ENCODE data around the gene ABHD17B. TPM values are rescaled to one million over a fixed set of nuclear protein-coding genes. Genes with fewer than 3 reads are reported as not detected.
A peak's percentile ranks its signal among the peaks of the same experiment; 100 is the strongest.
"Not testable (repeated sequence)": the region's sequence is repeated elsewhere in the genome, so short reads cannot be mapped to it uniquely, and the experiment has no call there.

The ABHD17B gene
- total RNA-seq, 2 donors from 2014 or later: 9.4 to 10.9 TPM

DNA sequence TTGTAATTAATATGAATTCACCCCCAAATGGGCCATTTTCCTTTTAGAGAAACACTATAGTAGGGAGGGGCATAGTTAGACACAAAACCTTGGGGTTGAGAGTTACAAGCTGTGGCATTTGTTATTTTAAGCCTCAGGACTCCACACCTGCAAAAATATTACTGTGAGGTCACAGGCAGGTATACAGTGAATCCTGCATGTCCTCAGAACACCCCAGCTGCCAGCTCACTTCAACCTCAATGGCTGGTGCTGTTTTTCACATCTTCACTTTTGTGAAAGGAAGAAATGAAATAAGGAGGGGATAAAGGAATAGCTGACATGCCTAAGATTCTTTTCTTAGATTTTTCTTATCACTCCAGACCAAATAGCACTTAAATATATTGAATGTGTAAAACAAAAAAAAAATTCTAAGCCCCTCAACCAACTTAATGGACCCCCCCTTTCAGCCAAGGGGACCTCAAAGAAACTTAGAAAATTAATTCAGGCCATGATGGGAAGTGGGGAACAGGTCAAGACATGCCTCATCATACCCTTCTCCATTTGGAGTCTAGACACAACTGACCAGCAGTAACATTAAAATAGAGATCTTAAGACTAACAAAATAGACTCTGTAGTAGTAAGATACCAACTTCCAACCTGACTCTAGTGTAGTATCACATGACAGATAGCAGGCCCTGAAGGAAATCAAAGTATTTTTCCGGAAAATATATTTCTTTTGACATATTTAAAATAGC lies 9.6 kb upstream of the ABHD17B start:
- intact Hi-C loops (cut with DNase I): no loop called here
- no peak for ATAC-seq

GRCh38 chr9:71918419-71918818 lies 7.4 kb upstream of the ABHD17B start:
- ATAC-seq (no peak), DNase-seq (no peak)
- intact Hi-C loops (cut with DNase I): loop anchor here in 1 of 2 donors (10.0 kb wide), 3 partner anchors 66 to 144 kb away; no protein-coding TSS in a partner anchor

More for the DNA sequence above, 9.6 kb upstream of the ABHD17B start:
- DNase-seq: no peak

- ATAC-seq: no peak
- intact Hi-C loops (cut with DNase I): loop anchor here in 1 of 2 donors (10.0 kb wide), 3 partner anchors 68 to 142 kb away; no protein-coding TSS in a partner anchor
These were observed 6.0 kb upstream of the ABHD17B start for GRCh38 chr9:71916834-71917534.

DNA sequence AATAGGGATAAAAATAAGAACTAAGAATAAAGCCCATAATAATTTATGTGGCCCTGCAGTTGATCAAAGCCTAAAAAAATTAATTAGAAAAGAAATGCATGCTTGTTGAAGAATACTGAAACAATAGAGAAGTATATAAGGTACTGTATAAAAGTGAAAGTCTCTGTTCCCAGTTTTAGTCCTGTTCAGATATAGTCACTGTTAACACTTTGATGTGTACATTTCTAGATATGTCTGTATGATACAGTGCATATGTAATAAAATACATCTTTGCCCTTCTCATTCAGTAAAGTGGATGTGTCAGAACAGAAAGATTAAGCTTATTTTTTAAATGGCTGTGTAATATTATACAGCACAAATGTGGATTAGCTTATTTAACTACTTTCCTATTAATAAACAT lies 4.5 kb upstream of the ABHD17B start:
- intact Hi-C loops (cut with DNase I): loop anchor here in 1 of 2 donors (10.0 kb wide), 3 partner anchors 69 to 141 kb away; no protein-coding TSS in a partner anchor
- ATAC-seq (no peak), DNase-seq (no peak)

More at GRCh38 chr9:71916834-71917534, 6.0 kb upstream of the ABHD17B start:
- DNase-seq: no peak

- DNase-seq (no peak), ATAC-seq (peak in 1 of 2 donors; percentile 6)
- intact Hi-C loops (cut with DNase I): loop anchor here in 1 of 2 donors (10.0 kb wide), 3 partner anchors 73 to 137 kb away; no protein-coding TSS in a partner anchor
These were observed 929 bp upstream of the ABHD17B start for GRCh38 chr9:71911908-71912335.

DNA sequence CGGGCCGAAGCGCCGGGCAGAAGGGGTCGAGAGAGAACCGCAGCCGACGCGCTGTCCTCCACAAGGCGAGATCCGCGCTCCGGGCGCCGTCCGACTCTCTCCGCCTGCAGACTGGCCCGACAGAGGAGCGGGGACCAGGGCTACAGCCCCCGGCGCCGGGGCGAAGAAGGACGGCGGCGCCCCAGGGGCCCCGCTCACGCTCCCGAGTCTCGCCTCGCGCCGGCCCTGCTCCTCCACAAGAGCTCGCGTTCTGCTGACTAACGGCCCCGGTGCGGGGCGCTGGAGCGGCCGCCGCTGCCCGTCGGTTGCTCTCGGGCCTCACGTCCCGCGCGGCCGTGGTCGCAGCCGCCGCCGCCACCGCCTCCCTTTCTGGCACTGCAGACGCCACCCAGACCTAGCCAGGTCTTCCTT lies 338 bp downstream of the ABHD17B start:
- peak; percentile 27 to 34 for ATAC-seq
- intact Hi-C loops (cut with DNase I): loop anchor here in 1 of 2 donors (10.0 kb wide), 3 partner anchors 74 to 136 kb away; no protein-coding TSS in a partner anchor
- no peak for DNase-seq

GRCh38 chr9:71909887-71910649 lies 925 bp downstream of the ABHD17B start:
- DNase-seq: peak; percentile 59
- peak; percentile 28 for ATAC-seq
- intact Hi-C loops (cut with DNase I): loop anchor here in 1 of 2 donors (10.0 kb wide), 3 partner anchors 75 to 135 kb away; no protein-coding TSS in a partner anchor

DNA sequence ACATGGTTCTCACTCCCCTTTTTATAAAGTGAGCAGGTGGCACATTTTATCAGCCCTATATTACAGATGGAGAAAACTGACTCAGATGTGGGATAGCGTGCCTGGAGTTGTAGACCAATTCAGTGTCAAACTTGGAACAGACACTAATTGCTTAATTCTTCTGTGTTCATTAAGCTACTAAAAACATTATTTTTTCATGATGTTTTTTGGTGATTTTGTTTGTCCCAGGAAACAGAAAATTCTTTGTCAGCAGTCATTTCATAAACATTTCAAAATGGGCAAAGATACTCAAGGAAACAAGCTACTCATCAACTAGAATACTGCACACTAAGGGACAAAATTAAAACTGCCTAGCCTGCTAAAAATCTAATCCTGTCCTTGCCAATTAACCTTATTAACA lies 2.2 kb downstream of the ABHD17B start:
- no peak for ATAC-seq
- intact Hi-C loops (cut with DNase I): no loop called here

DNA sequence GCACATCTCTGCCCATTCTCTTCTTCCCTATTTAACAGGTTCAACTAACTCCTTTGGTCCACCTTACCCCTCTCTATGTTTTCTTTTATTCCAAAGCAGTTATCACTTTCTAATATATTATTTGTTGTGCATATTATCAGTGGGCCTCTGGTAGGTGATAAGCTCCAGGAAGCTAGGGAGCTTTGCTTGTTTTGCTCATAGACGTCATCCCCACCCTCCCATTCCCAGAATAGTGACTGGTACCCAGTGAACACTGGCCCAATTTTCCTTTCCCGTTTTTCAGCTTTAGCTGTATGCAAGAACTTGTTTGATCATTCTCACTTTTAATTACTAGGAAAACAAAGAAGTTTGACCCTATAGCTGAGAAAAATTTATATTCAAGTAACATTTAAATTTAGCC lies 6.9 kb downstream of the ABHD17B start:
- ATAC-seq: no peak
- DNase-seq: no peak
- intact Hi-C loops (cut with DNase I): no loop called here

More for the DNA sequence above, 2.2 kb downstream of the ABHD17B start:
- DNase-seq: no peak

GRCh38 chr9:71901695-71902597 lies 9.0 kb downstream of the ABHD17B start:
- ATAC-seq: no peak
- DNase-seq: no peak
- intact Hi-C loops (cut with DNase I): no loop called here

DNA sequence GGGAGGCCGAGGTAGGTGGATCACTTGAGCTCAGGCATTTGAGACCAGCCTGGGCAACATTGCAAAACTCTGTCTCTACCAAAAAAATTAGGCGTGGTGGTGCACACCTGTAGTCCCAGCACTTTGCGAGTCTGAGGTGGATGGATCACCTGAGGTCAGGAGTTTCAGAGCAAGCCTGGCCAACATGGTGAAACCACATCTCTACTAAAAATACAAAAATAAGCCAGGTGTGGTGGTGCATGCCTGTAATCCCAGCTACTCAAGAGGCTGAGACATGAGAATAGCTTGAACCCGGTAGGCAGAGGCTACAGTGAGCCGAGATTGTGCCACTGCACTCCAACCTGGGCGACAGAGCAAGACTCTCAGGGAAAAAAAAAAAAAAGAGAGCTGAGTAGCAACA lies 12.2 kb downstream of the ABHD17B start:
- DNase-seq; intact Hi-C loops (cut with DNase I); ATAC-seq: not testable (repeated sequence)

DNA sequence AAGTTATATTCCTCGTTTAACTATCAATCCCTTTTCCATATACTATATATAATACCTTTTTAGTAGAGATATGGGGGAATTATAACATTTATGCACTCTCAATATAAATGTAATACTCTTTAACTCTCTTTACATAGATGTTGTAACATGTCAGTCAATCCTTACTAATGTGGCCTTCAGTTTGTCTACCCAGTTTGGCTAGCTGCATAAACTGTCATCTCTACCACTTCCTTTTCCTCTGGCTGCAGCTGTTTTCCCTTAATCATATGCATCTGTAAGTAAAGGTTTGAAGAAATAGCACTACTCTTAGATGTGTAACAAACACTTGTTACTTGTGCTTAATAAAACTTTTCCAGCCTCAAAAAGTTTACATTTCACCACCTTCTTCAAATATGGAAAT lies 13.4 kb downstream of the ABHD17B start:
- no peak for DNase-seq
- intact Hi-C loops (cut with DNase I): no loop called here
- no peak for ATAC-seq

DNA sequence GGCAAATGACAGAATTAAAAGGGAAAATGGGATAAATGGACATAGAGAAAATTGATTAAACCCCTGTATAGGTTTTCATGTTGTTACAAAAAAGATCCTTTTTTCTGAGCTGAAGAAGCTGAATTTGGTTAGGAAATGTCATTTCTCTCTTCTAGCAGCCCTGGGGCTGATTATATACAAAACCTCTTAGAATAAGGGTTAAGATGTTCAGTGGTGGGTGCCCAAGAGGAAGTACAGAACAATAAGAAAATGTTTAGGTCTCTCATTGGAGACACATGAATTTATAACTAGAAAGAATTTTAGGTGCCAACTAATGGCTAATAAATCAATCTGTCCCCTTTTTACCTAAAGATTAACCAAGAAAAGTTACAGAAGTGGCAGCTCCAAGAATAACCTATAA lies 14.2 kb downstream of the ABHD17B start:
- intact Hi-C loops (cut with DNase I): no loop called here
- no peak for DNase-seq
- no peak for ATAC-seq

DNA sequence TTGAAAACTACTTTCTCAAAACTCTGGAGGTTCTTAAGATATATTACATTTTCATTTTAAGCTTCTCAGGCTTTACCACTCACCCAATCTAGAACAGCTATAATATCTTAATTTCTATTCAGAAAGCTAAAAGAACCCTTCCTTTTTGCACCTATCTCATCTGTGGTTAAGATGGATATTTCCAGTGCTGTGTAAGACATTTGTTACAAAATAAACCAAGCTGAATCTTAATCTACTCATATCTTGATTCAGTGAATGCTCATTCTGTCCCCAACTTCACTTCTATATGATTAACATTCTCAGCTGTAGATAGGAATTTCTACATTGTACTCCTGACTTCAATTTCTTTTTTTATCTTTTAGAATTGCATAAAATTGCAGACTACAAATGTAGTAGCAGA lies 15.0 kb downstream of the ABHD17B start:
- ATAC-seq (no peak), DNase-seq (no peak)
- intact Hi-C loops (cut with DNase I): no loop called here

DNA sequence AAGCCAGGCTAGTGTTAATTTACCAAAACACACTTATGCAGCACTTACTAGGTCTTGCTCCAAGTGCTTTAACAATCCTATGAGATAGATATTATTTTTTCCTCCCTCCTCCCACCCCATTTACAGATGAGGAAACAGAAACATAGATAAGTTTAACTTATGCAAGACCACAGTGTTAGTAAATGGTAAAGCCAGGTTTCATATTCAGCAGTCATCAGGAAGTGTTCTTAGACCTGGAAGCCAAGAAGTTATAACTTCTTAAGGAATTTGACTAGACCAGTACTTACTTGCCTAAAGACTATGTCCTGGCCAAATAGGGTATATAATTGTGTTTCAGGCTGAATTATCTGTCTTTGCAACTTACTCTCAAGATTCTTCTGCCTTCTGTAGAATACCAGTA lies 15.9 kb downstream of the ABHD17B start:
- intact Hi-C loops (cut with DNase I): no loop called here
- no peak for ATAC-seq
- DNase-seq: no peak

GRCh38 chr9:71891557-71892189 lies 19.3 kb downstream of the ABHD17B start:
- no peak for ATAC-seq
- intact Hi-C loops (cut with DNase I): no loop called here
- DNase-seq: no peak

- DNase-seq (no peak), ATAC-seq (no peak)
- intact Hi-C loops (cut with DNase I): no loop called here
These were observed 20.8 kb downstream of the ABHD17B start for GRCh38 chr9:71890042-71890679.

All from left cardiac atrium (tissue), 4 donors.